Breast epithelium (tissue), 4 donors: ENCODE data around the gene ASCC3. TPM values are rescaled to one million over a fixed set of nuclear protein-coding genes. Genes with fewer than 3 reads are reported as not detected.

Experiments used
- DNase-seq, 2 donors: peaks; one replicate each; pipeline ENCODE4 v3.0.0-alpha.2; 2019; ENCODE audit warnings: low spot score in 2 of 2
- H3K27ac ChIP-seq, 2 donors: fragments of 200-600 bp; sonication (generic) in 1 of 2; one replicate each; pipeline ENCODE4 v1.5.1; 2016 to 2019; ENCODE audit warnings: mild to moderate bottlenecking in 1 of 2
- H3K27me3 ChIP-seq, 2 donors: fragments of 200-600 bp; sonication (generic) in 1 of 2; one replicate each; pipeline versions ENCODE4 v1.5.1 to v1.6.0; 2017 to 2019; ENCODE audit warnings: control low read depth in 1 of 2, mild to moderate bottlenecking in 1 of 2
- H3K36me3 ChIP-seq: fragments of 200-600 bp; one replicate; pipeline ENCODE4 v1.5.1; 2019
- H3K4me1 ChIP-seq, 2 donors: fragments of 200-600 bp; sonication (generic); one replicate each; pipeline ENCODE4 v1.5.1; 2016 to 2019; ENCODE audit warnings: control low read depth in 1 of 2
- H3K4me3 ChIP-seq, 3 donors: fragments of 200-600 bp; sonication (generic); 1 replicate in 2 of 3; 2 replicates in 1 of 3; pipeline ENCODE4 v1.5.1; 2016 to 2019; ENCODE audit warnings: mild to moderate bottlenecking in 3 of 3, moderate library complexity in 2 of 3
- H3K9me3 ChIP-seq, 2 donors: fragments of 200-600 bp; sonication (generic) in 1 of 2; one replicate each; pipeline ENCODE4 v1.5.1; 2016 to 2019; ENCODE audit warnings: control low read depth in 1 of 2
- POLR2A ChIP-seq: fragments of 450-650 bp; IDR thresholded peaks from one replicate; pipeline ENCODE4 v1.6.1; 2016; ENCODE audit warnings: antibody characterized with exemption, mild to moderate bottlenecking, moderate library complexity
- POLR2AphosphoS5 ChIP-seq, 3 donors: sonication (generic); formaldehyde crosslinking; IDR thresholded peaks; one replicate each; pipeline ENCODE4 v1.6.1; 2017; ENCODE audit warnings: antibody characterized with exemption in 3 of 3
- intact Hi-C: fragments of 100-400 bp; cut with DNase I; formaldehyde crosslinking; loops from one replicate; pipeline ENCODE4 v1.15.1; 2023; ENCODE audit warnings: low total_unique reads
- total RNA-seq, 3 donors: library from RNA; depleted of rRNA; stranded (reverse); fragments of >200 nt; gene quantifications; one replicate each; pipeline ENCODE4 v1.1.0, GENCODE V29; 2016
- TF ChIP-seq, protein P1 (sequence below), 3 donors: fragments of 450-650 bp; IDR thresholded peaks; one replicate each; pipeline ENCODE4 v1.5.1; 2016 to 2017; ENCODE audit warnings: antibody characterized with exemption in 3 of 3, mild to moderate bottlenecking in 3 of 3, moderate library complexity in 3 of 3

The ASCC3 gene
- total RNA-seq, 3 donors from 2014 or later: 23.5 to 49.3 (median 44.6) TPM

DNA sequence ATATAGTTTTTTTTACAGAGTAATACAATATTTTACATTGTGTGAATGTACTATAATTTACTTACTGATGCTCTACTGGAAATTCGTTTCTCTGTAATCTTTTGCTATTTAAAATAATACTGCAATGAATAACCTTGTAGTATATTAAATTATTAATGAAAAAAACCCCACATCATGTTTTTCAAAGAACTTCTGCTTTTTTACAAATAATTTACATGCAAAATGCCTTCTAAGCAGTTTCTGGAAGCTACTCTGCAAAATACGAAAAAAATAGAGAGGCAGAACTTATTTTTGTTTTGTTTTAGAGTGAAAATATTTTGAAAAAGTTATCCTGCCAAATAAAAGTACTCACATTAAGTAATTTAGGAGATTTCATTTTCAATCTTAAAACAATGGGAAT, 250.6 kb downstream of the ASCC3 start:
- Histone ChIP-seq H3K27ac (no peak overlapping the region), H3K4me3 (no peak overlapping the region), H3K9me3 (no peaks in the 10 kb centered on the region), H3K4me1 (no peaks in the 10 kb centered on the region), H3K36me3 (no peaks in the 10 kb centered on the region), H3K27me3 (no peaks in the 10 kb centered on the region)
- intact Hi-C loops: no loop called here
- TF ChIP-seq POLR2AphosphoS5 (IDR thresholded peaks at IDR 0.05) (no peak), POLR2A (no peak)
- TF ChIP-seq, protein P1, sequence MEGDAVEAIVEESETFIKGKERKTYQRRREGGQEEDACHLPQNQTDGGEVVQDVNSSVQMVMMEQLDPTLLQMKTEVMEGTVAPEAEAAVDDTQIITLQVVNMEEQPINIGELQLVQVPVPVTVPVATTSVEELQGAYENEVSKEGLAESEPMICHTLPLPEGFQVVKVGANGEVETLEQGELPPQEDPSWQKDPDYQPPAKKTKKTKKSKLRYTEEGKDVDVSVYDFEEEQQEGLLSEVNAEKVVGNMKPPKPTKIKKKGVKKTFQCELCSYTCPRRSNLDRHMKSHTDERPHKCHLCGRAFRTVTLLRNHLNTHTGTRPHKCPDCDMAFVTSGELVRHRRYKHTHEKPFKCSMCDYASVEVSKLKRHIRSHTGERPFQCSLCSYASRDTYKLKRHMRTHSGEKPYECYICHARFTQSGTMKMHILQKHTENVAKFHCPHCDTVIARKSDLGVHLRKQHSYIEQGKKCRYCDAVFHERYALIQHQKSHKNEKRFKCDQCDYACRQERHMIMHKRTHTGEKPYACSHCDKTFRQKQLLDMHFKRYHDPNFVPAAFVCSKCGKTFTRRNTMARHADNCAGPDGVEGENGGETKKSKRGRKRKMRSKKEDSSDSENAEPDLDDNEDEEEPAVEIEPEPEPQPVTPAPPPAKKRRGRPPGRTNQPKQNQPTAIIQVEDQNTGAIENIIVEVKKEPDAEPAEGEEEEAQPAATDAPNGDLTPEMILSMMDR (IDR thresholded peaks at IDR 0.05): no peak
- no peak for DNase-seq

DNA sequence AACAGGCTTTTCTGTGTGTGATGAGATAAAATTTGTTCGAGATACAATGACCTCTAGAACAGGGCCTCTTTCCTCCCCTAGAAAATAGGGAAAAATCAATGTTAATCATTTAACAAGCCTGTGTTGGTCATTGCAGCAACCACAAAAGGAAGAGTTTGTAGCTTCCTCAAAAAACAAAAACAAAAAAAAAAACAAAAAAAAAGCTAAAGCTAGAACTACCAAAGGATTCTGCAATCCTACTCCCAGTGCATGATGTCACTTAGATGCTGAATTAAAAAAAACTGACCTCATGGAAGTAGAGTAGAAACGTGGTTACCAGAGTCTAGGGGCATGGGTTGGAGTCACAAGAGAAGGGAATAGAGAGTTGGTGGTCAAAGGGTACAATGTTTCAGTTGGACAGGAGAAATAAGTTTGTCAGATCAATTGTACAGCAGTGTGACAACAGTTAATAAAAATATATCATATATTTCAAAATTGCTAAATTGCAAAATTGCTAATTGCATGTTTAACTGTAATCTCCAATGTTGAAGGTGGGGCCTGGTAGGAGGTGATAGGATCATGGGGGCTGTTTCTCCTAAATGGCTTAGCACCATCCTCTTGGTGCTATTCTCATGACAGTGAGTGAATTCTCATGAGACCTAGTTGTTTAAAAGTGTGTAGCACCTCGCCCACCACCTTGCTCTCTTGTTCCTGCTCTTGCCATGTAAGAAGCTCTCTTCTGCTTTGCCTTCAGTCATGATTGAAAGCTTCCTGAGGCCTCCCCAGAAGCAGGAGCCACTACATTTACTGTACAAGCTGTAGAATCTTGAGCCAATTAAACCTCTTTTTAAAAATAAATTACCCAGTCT, 253.0 kb downstream of the ASCC3 start:
- Histone ChIP-seq H3K27me3 (no peaks in the 10 kb centered on the region), H3K27ac (no peak overlapping the region), H3K4me1 (no peaks in the 10 kb centered on the region), H3K4me3 (no peak overlapping the region), H3K36me3 (no peaks in the 10 kb centered on the region), H3K9me3 (no peaks in the 10 kb centered on the region)
- intact Hi-C loops: no loop called here
- TF ChIP-seq, protein P1 (IDR thresholded peaks at IDR 0.05): no peak
- no peak for TF ChIP-seq POLR2AphosphoS5 (IDR thresholded peaks at IDR 0.05)
- no peak for TF ChIP-seq POLR2A
- DNase-seq: no peak

DNA sequence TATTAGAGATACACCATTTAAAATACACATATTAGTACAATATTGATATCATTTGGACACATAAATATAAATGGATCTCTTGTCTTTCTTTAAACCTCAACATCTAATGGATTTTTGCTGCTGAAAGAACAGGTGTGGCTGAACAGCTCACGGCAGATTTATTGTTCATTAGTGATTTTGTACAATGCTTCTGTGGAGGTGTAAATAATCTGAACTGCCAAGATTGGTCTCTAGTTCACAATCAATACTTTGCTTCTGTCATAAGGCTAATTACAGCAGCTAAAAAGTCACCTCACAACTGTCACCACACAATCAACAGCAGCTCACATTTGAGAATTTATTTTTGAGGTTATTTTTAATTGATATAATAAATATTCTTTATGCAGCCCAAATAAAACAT, 254.4 kb downstream of the ASCC3 start:
- DNase-seq: no peak
- Histone ChIP-seq H3K4me1 (no peaks in the 10 kb centered on the region), H3K4me3 (no peak overlapping the region), H3K36me3 (no peaks in the 10 kb centered on the region), H3K9me3 (no peaks in the 10 kb centered on the region), H3K27ac (no peak overlapping the region), H3K27me3 (no peaks in the 10 kb centered on the region)
- TF ChIP-seq, protein P1 (IDR thresholded peaks at IDR 0.05): no peak
- TF ChIP-seq POLR2A (no peak), POLR2AphosphoS5 (IDR thresholded peaks at IDR 0.05) (no peak)
- intact Hi-C loops: no loop called here

DNA sequence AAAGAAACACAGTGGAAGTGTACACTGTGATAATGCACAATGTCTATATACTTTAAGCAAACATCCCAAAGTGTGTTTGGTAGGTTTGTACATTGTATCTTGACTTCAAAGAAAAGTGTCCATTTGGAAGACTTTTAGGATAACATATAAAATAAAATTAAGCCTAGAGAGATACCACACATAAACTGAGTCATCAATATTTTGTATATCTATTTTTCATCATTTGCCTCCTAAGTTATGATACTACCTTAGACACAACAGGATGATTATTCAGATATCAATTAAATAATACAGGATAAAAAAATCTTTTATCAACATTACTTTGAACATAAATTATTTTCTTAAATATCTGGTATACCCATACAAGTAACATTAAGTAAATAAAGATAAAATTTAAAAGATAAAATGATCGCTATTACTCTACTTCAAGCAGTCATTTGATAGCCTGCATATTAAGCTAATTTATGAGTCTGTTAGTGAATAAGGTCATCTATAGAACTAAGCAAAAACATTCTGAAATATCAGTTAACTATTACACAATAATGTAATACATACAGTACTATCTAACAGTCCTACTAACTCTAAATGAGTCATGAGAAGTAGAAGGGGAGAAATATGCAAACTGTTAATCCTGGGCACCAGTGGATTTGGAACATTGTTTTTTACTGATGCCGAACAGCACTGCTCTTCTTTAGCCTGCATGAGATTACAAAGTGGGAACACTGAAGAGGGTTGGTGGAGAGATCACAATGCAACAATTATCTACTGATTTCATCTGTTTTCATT, 258.0 kb downstream of the ASCC3 start:
- intact Hi-C loops: no loop called here
- H3K36me3 ChIP-seq: no peaks in the 10 kb centered on the region
- TF ChIP-seq, protein P1 (IDR thresholded peaks at IDR 0.05): no peak
- no peak for TF ChIP-seq POLR2A
- TF ChIP-seq POLR2AphosphoS5 (IDR thresholded peaks at IDR 0.05): no peak

More for the DNA sequence above, 258.0 kb downstream of the ASCC3 start:
- DNase-seq: no peak
- H3K4me3 ChIP-seq: no peak overlapping the region
- no peaks in the 10 kb centered on the region for H3K4me1 ChIP-seq
- H3K27ac ChIP-seq: no peak overlapping the region
- no peaks in the 10 kb centered on the region for H3K9me3 ChIP-seq
- H3K27me3 ChIP-seq: no peaks in the 10 kb centered on the region
